Spleen (tissue), 11 donors: ENCODE results near the gene SLC26A8. TPM values are rescaled to one million over a fixed set of nuclear protein-coding genes. Genes with fewer than 3 reads are reported as not detected.

Experiments used
- DNase-seq: peaks from one replicate; pipeline ENCODE4 v3.0.0-alpha.2; 2020
- H3K27ac ChIP-seq, 8 donors: fragments of 200-600 bp; sonication (generic) in 7 of 8; 1 replicate in 4 of 8; 2 replicates in 4 of 8; pipeline versions ENCODE4 v1.5.0 to v1.8.0; 2016 to 2021; ENCODE audit warnings: inconsistent platforms in 4 of 8, mild to moderate bottlenecking in 4 of 8, moderate library complexity in 1 of 8
- H3K27me3 ChIP-seq, 7 donors: fragments of 200-600 bp; sonication (generic) in 6 of 7; replicated peaks in 1 of 7; 1 replicate in 4 of 7; 2 replicates in 3 of 7; pipeline versions ENCODE4 v1.5.0 to v1.8.0; 2016 to 2021; ENCODE audit warnings: inconsistent platforms in 3 of 7, mild to moderate bottlenecking in 1 of 7
- H3K36me3 ChIP-seq, 6 donors: fragments of 200-600 bp; sonication (generic) in 5 of 6; 1 replicate in 4 of 6; 2 replicates in 2 of 6; pipeline versions ENCODE4 v1.5.0 to v1.8.0; 2016 to 2021; ENCODE audit warnings: inconsistent platforms in 2 of 6
- H3K4me1 ChIP-seq, 6 donors: fragments of 200-600 bp; sonication (generic) in 5 of 6; 1 replicate in 3 of 6; 2 replicates in 3 of 6; pipeline versions ENCODE4 v1.5.0 to v1.8.0; 2016 to 2021; ENCODE audit warnings: inconsistent platforms in 3 of 6
- H3K4me3 ChIP-seq, 8 donors: fragments of 200-600 bp; sonication (generic) in 7 of 8; 1 replicate in 4 of 8; 2 replicates in 4 of 8; pipeline versions ENCODE4 v1.5.0 to v1.8.0; 2016 to 2021; ENCODE audit warnings: inconsistent platforms in 4 of 8, mild to moderate bottlenecking in 4 of 8, moderate library complexity in 2 of 8
- H3K9me3 ChIP-seq, 8 donors: fragments of 200-600 bp; sonication (generic) in 7 of 8; 1 replicate in 4 of 8; 2 replicates in 4 of 8; pipeline versions ENCODE4 v1.5.0 to v1.8.0; 2016 to 2021; ENCODE audit warnings: inconsistent platforms in 4 of 8
- CTCF ChIP-seq, 11 experiments: fragments of 200-600 bp in 7 of 11; fragments of 450-650 bp in 4 of 11; sonication (generic) in 4 of 11; IDR thresholded peaks in 8 of 11; conservative IDR thresholded peaks in 3 of 11; 1 replicate in 7 of 11; 2 replicates in 4 of 11; pipeline versions ENCODE4 v1.4.0 to v1.8.0; 2016 to 2021; ENCODE audit warnings: antibody characterized with exemption in 11 of 11, inconsistent platforms in 4 of 11, mild to moderate bottlenecking in 1 of 11
- POLR2A ChIP-seq, 3 donors: fragments of 450-650 bp; IDR thresholded peaks; one replicate each; pipeline ENCODE4 v1.5.1; 2017; ENCODE audit warnings: antibody characterized with exemption in 3 of 3, mild to moderate bottlenecking in 1 of 3
- POLR2AphosphoS5 ChIP-seq, 3 donors: sonication (generic); formaldehyde crosslinking; IDR thresholded peaks; one replicate each; pipeline ENCODE4 v1.5.1; 2017; ENCODE audit warnings: antibody characterized with exemption in 3 of 3
- WGBS, 5 donors: extraction: QIAGEN DNeasy Blood & Tissue Kit in 3 of 5; methylation state at CpG; one replicate each; pipeline versions ENCODE4 v1.1.5 to v1.1.7; 2013 to 2018; 5-methylcytosine and 5-hydroxymethylcytosine counted together
- intact Hi-C: fragments of 100-400 bp; cut with DNase I; formaldehyde crosslinking; loops from one replicate; pipeline ENCODE4 v1.15.0; 2023; ENCODE audit warnings: low total_unique reads
- polyA plus RNA-seq, 3 donors: library from polyadenylated mRNA; stranded (reverse); fragments of 200-250 nt; gene quantifications; one replicate each; pipeline ENCODE4 v1.2.1, GENCODE V29; 2013
- total RNA-seq, 7 donors: library from RNA; depleted of rRNA in 3 of 7; stranded (reverse); fragments of >200 nt in 3 of 7; fragmentation: NEBNext Ultra II Directional in 4 of 7; extraction: Animal tissue kit (Norgen Biotek cat#: 25700) in 4 of 7; gene quantifications; one replicate each; pipeline versions ENCODE4 v1.1.0 to v1.2.1, GENCODE V29; 2016 to 2021
- donor health status: healthy with polysubstance abuse.
- donor health status: DM: no; HTN: no; CAD: no; lungs with moderate emphysema.
- donor health status: DM: no; HTN: no; CAD: no.
- donor health status: Bipolar disorder and iron deficiency.
- donor health status: healthy.
- donor health status: DM: no; HTN: no; CAD: no.
- donor health status: DM: yes; HTN: yes; CAD: no.

The SLC26A8 gene
- total and polyA plus RNA-seq, 10 donors = 0.11 to 7.8 (median 2.5) TPM

GRCh38 chr6:36068012-36068392, 43.6 kb upstream of the SLC26A8 start:
- H3K36me3 ChIP-seq = peaks cover 0 to 16% (median 2%) of the 10 kb centered on the region in 6 donors
- no peak for DNase-seq
- H3K27me3 ChIP-seq = no peaks in the 10 kb centered on the region
- TF ChIP-seq CTCF (IDR thresholded peaks at IDR 0.05 in 8 of 11, conservative IDR thresholded peaks at IDR 0.05 in 3 of 11) (no peak), POLR2AphosphoS5 (IDR thresholded peaks at IDR 0.05) (no peak), POLR2A (IDR thresholded peaks at IDR 0.05) (no peak)
- no peaks in the 10 kb centered on the region for H3K9me3 ChIP-seq
- peak overlapping the region in 1 of 8 donors; percentile 17 for H3K27ac ChIP-seq
- H3K4me1 ChIP-seq = peaks cover 0 to 99% (median 32%) of the 10 kb centered on the region in 6 donors
- H3K4me3 ChIP-seq = no peak overlapping the region
- intact Hi-C loops = no loop called here

DNA sequence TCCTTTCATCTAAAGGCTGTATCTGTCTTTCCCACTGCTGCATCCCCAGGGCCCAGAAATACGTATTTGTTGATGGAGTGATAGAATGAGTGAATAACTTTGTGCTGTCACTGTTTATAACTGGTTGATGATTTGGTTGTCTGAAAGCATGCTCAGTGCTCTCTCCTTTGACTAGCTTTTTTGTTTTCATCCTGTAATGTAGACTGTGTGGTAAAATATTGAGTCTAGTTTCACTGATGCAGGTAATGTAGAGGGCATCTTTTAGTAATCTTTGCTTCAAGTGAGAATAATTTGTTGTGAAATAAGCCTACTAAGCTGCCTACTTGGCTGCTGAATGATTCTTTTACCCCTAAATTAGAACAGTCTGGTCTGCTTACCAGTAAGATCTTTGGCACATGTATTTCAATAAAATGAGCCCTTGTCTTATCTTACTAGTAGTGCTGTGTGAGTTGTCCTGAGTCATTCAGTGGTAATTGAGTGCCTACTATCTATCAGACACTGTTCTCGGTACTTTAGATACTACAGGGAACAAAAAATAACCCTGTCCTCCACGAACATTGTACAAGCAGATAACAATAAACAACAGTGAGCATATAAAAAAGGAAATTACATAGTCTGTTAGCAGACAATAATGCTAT, 43.1 kb upstream of the SLC26A8 start:
- peak overlapping the region in 1 of 8 donors; percentile 17 for H3K27ac ChIP-seq
- H3K4me1 ChIP-seq = peaks cover 0 to 99% (median 32%) of the 10 kb centered on the region in 6 donors
- H3K27me3 ChIP-seq = no peaks in the 10 kb centered on the region
- H3K4me3 ChIP-seq = no peak overlapping the region
- intact Hi-C loops = no loop called here
- no peak for TF ChIP-seq CTCF (IDR thresholded peaks at IDR 0.05 in 8 of 11, conservative IDR thresholded peaks at IDR 0.05 in 3 of 11)
- TF ChIP-seq POLR2AphosphoS5 (IDR thresholded peaks at IDR 0.05) = no peak
- no peak for TF ChIP-seq POLR2A (IDR thresholded peaks at IDR 0.05)
- H3K9me3 ChIP-seq = no peaks in the 10 kb centered on the region
- WGBS, 5 donors = 80 to 90% (median 83%) methylated on average over 3 of the region's 3 CpGs
- DNase-seq = no peak
- peaks cover 0 to 16% (median 5%) of the 10 kb centered on the region in 6 donors for H3K36me3 ChIP-seq

GRCh38 chr6:36066817-36067216, 42.4 kb upstream of the SLC26A8 start:
- no peaks in the 10 kb centered on the region for H3K9me3 ChIP-seq
- WGBS, 5 donors = 75 to 94% (median 88%) methylated on average over 2 of the region's 2 CpGs
- H3K36me3 ChIP-seq = peaks cover 0 to 21% (median 5%) of the 10 kb centered on the region in 6 donors
- peaks cover 0 to 97% (median 32%) of the 10 kb centered on the region in 6 donors for H3K4me1 ChIP-seq
- no peak overlapping the region for H3K27ac ChIP-seq
- no peak overlapping the region for H3K4me3 ChIP-seq
- no peaks in the 10 kb centered on the region for H3K27me3 ChIP-seq
- intact Hi-C loops = no loop called here
- no peak for DNase-seq
- TF ChIP-seq POLR2A (IDR thresholded peaks at IDR 0.05) (no peak), POLR2AphosphoS5 (IDR thresholded peaks at IDR 0.05) (no peak), CTCF (IDR thresholded peaks at IDR 0.05 in 8 of 11, conservative IDR thresholded peaks at IDR 0.05 in 3 of 11) (no peak)

- no peak for TF ChIP-seq POLR2A (IDR thresholded peaks at IDR 0.05)
- no peak for TF ChIP-seq POLR2AphosphoS5 (IDR thresholded peaks at IDR 0.05)
- no peak for TF ChIP-seq CTCF (IDR thresholded peaks at IDR 0.05 in 8 of 11, conservative IDR thresholded peaks at IDR 0.05 in 3 of 11)
- H3K4me1 ChIP-seq = peaks cover 0 to 97% (median 32%) of the 10 kb centered on the region in 6 donors
- H3K9me3 ChIP-seq = no peaks in the 10 kb centered on the region
- no peaks in the 10 kb centered on the region for H3K27me3 ChIP-seq
- DNase-seq = no peak
- H3K4me3 ChIP-seq = no peak overlapping the region
- H3K27ac ChIP-seq = no peak overlapping the region
- intact Hi-C loops = no loop called here
- peaks cover 0 to 25% (median 5%) of the 10 kb centered on the region in 6 donors for H3K36me3 ChIP-seq
Measured at GRCh38 chr6:36065916-36066315, 41.5 kb upstream of the SLC26A8 start.
